Cardiac muscle cell (in vitro differentiated cells and primary cell): ENCODE measurements around the gene OR9G1. TPM values are rescaled to one million over a fixed set of nuclear protein-coding genes. Genes with fewer than 3 reads are reported as not detected.

ENCODE experiments used
- DNase-seq, 2 donors: peaks; one replicate each; pipeline versions ENCODE4 v3.0.0 to v3.0.0-alpha.2; 2010 to 2017; ENCODE audit warnings: low read depth in 1 of 2, low spot score in 1 of 2
- H3K27ac ChIP-seq: fragments of 200-600 bp; sonication (generic); 2 replicates; pipeline ENCODE4 v1.5.1; 2016
- H3K27me3 ChIP-seq: fragments of 200-600 bp; sonication (generic); 2 replicates; pipeline ENCODE4 v1.6.0; 2016; ENCODE audit warnings: control low read depth
- H3K36me3 ChIP-seq: fragments of 200-600 bp; sonication (generic); 2 replicates; pipeline ENCODE4 v1.5.1; 2016; ENCODE audit warnings: control low read depth
- H3K4me1 ChIP-seq: fragments of 200-600 bp; sonication (generic); 2 replicates; pipeline ENCODE4 v1.8.1; 2017; ENCODE audit warnings: low read depth, mild to moderate bottlenecking, mixed run types
- H3K4me3 ChIP-seq: fragments of 200-600 bp; sonication (generic); 2 replicates; pipeline ENCODE4 v1.5.1; 2016; ENCODE audit warnings: mild to moderate bottlenecking
- H3K9me3 ChIP-seq: fragments of 200-600 bp; sonication (generic); 2 replicates; pipeline ENCODE4 v1.5.1; 2017; ENCODE audit warnings: low read depth, mild to moderate bottlenecking, control low read depth
- polyA plus RNA-seq: library from polyadenylated mRNA; unstranded; fragments of >200 nt; fragmentation: Nextera tagmentation; extraction: Ambion mirVana; gene quantifications from 2 replicates; pipeline ENCODE4 v1.2.1, GENCODE V29; 2016
- total RNA-seq: library from RNA; depleted of rRNA; stranded (reverse); fragments of >200 nt; gene quantifications from 2 replicates; pipeline ENCODE4 v1.2.3, GENCODE V29; 2016
- TF ChIP-seq, protein P1 (sequence below): IDR thresholded peaks from 2 replicates; pipeline ENCODE4 v1.5.1; 2012; ENCODE audit warnings: low read depth, mild to moderate bottlenecking, low read length

OR9G1 gene
- total and polyA plus RNA-seq, 2 experiments from 2014 or later: not detected

DNA sequence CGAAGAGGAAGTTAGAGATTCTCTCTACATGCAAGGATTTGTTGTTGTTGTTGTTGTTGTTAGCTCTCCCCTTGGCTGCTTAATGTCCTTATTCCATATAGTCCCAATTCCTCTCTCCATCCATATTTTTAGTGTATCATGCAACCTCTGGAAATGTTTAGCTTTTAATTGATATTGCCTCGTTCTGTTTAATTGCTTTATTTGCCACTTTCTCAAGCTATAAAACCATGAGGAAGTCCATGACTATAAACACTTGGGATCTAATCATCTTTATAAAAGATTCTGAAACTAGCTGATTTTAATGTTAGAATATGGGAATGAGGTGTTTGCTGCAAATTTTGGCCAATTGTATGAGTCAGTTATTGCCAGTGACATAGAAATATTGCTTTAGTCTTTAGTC lies 5.5 kb upstream of the OR9G1 start:
- TF ChIP-seq, protein P1, sequence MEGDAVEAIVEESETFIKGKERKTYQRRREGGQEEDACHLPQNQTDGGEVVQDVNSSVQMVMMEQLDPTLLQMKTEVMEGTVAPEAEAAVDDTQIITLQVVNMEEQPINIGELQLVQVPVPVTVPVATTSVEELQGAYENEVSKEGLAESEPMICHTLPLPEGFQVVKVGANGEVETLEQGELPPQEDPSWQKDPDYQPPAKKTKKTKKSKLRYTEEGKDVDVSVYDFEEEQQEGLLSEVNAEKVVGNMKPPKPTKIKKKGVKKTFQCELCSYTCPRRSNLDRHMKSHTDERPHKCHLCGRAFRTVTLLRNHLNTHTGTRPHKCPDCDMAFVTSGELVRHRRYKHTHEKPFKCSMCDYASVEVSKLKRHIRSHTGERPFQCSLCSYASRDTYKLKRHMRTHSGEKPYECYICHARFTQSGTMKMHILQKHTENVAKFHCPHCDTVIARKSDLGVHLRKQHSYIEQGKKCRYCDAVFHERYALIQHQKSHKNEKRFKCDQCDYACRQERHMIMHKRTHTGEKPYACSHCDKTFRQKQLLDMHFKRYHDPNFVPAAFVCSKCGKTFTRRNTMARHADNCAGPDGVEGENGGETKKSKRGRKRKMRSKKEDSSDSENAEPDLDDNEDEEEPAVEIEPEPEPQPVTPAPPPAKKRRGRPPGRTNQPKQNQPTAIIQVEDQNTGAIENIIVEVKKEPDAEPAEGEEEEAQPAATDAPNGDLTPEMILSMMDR: no peak
- Histone ChIP-seq H3K4me1 (no peaks in the 10 kb centered on the region), H3K9me3 (no peaks in the 10 kb centered on the region), H3K27ac (no peak overlapping the region), H3K27me3 (no peaks in the 10 kb centered on the region), H3K36me3 (no peaks in the 10 kb centered on the region), H3K4me3 (no peak overlapping the region)
- no peak for DNase-seq

DNA sequence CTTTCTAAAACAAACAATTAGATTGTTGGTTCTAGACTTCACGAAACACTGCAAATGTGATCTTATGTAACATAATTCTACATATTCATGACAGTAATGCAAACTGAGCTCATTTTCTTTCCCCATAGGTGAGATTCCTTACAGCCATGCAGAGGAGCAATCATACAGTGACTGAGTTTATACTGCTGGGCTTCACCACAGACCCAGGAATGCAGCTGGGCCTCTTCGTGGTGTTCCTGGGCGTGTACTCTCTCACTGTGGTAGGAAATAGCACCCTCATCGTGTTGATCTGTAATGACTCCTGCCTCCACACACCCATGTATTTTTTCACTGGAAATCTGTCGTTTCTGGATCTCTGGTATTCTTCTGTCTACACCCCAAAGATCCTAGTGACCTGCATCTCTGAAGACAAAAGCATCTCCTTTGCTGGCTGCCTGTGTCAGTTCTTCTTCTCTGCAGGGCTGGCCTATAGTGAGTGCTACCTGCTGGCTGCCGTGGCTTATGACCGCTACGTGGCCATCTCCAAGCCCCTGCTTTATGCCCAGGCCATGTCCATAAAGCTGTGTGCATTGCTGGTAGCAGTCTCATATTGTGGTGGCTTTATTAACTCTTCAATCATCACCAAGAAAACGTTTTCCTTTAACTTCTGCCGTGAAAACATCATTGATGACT lies 1.5 kb downstream of the OR9G1 start:
- Histone ChIP-seq H3K27me3 (no peaks in the 10 kb centered on the region), H3K9me3 (no peaks in the 10 kb centered on the region), H3K27ac (no peak overlapping the region), H3K36me3 (no peaks in the 10 kb centered on the region), H3K4me1 (no peaks in the 10 kb centered on the region), H3K4me3 (no peak overlapping the region)
- TF ChIP-seq, protein P1: no peak
- no peak for DNase-seq

DNA sequence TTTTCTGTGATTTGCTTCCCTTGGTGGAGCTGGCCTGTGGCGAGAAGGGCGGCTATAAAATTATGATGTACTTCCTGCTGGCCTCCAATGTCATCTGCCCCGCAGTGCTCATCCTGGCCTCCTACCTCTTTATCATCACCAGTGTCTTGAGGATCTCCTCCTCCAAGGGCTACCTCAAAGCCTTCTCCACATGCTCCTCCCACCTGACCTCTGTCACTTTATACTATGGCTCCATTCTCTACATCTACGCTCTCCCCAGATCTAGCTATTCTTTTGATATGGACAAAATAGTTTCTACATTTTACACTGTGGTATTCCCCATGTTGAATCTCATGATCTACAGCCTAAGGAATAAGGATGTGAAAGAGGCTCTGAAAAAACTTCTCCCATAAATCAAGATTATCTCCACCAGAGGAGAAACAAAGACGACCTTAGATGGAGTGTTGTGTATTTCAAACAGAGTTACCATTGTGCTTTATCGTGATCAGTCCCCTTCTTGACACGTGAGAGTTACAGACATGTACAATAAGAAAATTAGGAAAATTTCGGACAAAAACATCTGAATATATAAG lies 2.1 kb downstream of the OR9G1 start:
- Histone ChIP-seq H3K4me3 (no peak overlapping the region), H3K27ac (no peak overlapping the region), H3K27me3 (no peaks in the 10 kb centered on the region), H3K4me1 (no peaks in the 10 kb centered on the region), H3K36me3 (no peaks in the 10 kb centered on the region), H3K9me3 (no peaks in the 10 kb centered on the region)
- TF ChIP-seq, protein P1: no peak
- DNase-seq: no peak

DNA sequence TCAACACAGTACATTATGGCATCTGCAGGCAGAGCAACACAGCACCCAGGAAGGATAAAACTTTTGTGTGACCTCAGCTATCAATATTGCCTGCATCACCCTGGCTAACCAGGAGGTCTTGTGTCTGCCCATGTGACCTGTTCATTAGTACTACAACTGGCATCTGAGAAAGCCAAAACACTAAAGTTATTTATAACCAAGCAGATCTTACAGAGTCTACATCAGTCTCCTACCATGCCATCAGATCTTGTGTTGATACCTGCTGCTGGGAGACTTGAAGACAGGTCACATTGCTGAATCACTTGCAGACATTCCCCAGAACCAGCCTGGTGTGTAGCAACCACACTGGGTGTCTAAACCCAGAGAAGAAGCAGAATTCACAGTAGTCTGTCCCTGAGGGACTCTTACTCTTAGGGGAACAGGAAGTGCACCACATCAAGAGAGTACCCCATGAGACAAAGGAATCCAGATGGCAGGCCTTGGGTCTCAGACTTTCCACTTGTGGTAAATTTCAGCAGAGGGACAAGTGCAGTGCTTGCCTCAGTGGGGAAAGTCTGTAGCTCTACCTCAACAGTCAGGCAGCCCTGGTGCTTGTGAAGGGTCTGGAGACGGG lies 7.0 kb downstream of the OR9G1 start:
- no peaks in the 10 kb centered on the region for H3K4me1 ChIP-seq
- no peak for DNase-seq
- no peaks in the 10 kb centered on the region for H3K9me3 ChIP-seq
- H3K36me3 ChIP-seq: no peaks in the 10 kb centered on the region
- no peaks in the 10 kb centered on the region for H3K27me3 ChIP-seq
- no peak overlapping the region for H3K27ac ChIP-seq
- TF ChIP-seq, protein P1: no peak
- H3K4me3 ChIP-seq: no peak overlapping the region

DNA sequence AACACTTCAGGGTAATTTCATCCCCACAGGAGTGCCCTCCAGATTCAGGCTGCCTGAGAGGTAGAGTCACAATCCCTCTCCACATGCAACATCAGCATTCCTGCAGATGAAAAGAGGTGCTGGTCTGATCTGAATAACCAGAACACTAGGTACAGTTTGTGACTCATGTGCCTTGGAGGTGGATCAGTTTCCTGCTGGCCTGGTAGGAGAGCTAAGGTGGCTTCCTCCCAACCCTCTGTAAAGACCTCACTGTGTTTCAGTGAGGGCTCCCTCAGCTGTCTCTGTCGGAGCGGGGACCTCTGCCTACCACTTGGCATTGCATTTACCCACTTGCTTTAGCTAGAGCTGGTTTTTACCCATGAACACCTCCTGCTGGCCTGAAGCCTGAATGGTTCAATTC lies 7.6 kb downstream of the OR9G1 start:
- Histone ChIP-seq H3K4me3 (no peak overlapping the region), H3K9me3 (no peaks in the 10 kb centered on the region), H3K27ac (no peak overlapping the region), H3K27me3 (no peaks in the 10 kb centered on the region), H3K36me3 (no peaks in the 10 kb centered on the region), H3K4me1 (no peaks in the 10 kb centered on the region)
- TF ChIP-seq, protein P1: no peak
- no peak for DNase-seq
